HepG2 (cell line): ENCODE measurements around the gene CNOT1. TPM values are rescaled to one million over a fixed set of nuclear protein-coding genes. Genes with fewer than 3 reads are reported as not detected.

Source experiments
- ATAC-seq: fragments of 200-7000 bp; cut with Tn5 transposase; 3 replicates; pipeline ENCODE4 v1.9.1; 2020; ENCODE audit warnings: mild to moderate bottlenecking, moderate library complexity
- BruUV-seq: library from RNA; stranded (reverse); fragments of 400-500 nt; replicated peaks from 2 replicates; lab custom pipeline; 2021; lab: Mats Ljungman, UMichigan
- CTCF ChIA-PET: fragments of 300-600 bp; formaldehyde crosslinking; extraction: SDS; loops from one replicate; lab custom pipeline; 2021; ENCODE audit warnings: low total read pairs, inconsistent platforms, low intra/inter-chr PET ratio; lab: Yijun Ruan, JAX
- POLR2A ChIA-PET: fragments of 350-600 bp; sonication (Branson Sonifier 250); formaldehyde crosslinking; loops from one replicate; lab custom pipeline; 2020; ENCODE audit warnings: antibody characterized with exemption, inconsistent platforms; lab: Yijun Ruan, JAX
- DNase-seq: peaks from one replicate; pipeline ENCODE4 v3.0.0-alpha.2; 2015; ENCODE audit warnings: low spot score
- FAIRE-seq: peaks from 3 replicates; lab custom pipeline; 2011; peaks lifted over from hg19 to GRCh38; lab: Jason Lieb, UNC
- H2AFZ ChIP-seq: one replicate; pipeline ENCODE4 v1.6.1; 2011; ENCODE audit warnings: low read length, inconsistent platforms
- H3K27ac ChIP-seq: fragments of 300-600 bp; 3 replicates; pipeline ENCODE4 v1.8.0; 2011; ENCODE audit warnings: mixed run types, mild to moderate bottlenecking, mixed read lengths, low read length, inconsistent platforms; ENCODE audit not compliant: insufficient read depth; ENCODE audit errors: extremely low read length
- H3K27me3 ChIP-seq, 2 experiments: fragments of 200-600 bp in 1 of 2; 2 replicates in 1 of 2; 3 replicates in 1 of 2; pipeline versions ENCODE4 v1.6.0 to v1.8.0; 2011; ENCODE audit warnings: low read length in 2 of 2, mild to moderate bottlenecking in 2 of 2, moderate library complexity in 2 of 2, inconsistent platforms in 1 of 2; ENCODE audit not compliant: insufficient read depth in 2 of 2, control insufficient read depth in 1 of 2
- H3K36me3 ChIP-seq, 2 experiments: fragments of 200-600 bp in 1 of 2; replicated peaks in 1 of 2; 2 replicates in 1 of 2; 3 replicates in 1 of 2; pipeline versions ENCODE4 v1.5.1 to v1.8.0; 2011; ENCODE audit warnings: low read length in 2 of 2, inconsistent platforms in 1 of 2; ENCODE audit not compliant: insufficient read depth in 2 of 2, control insufficient read depth in 1 of 2
- H3K4me1 ChIP-seq: 2 replicates; pipeline ENCODE4 v1.5.1; 2012; ENCODE audit warnings: low read length, inconsistent platforms; ENCODE audit not compliant: insufficient read depth
- H3K4me2 ChIP-seq: 2 replicates; pipeline ENCODE4 v1.6.0; 2011; ENCODE audit warnings: low read depth, low read length, inconsistent platforms
- H3K4me3 ChIP-seq, 3 experiments: fragments of 200-600 bp in 1 of 3; sonication (generic), shearing (Covaris generic) in 1 of 3; replicated peaks in 1 of 3; 2 replicates each; pipeline ENCODE4 v1.5.1; 2011 to 2016; ENCODE audit warnings: low read length in 3 of 3, inconsistent platforms in 2 of 3, low read depth in 2 of 3, mild to moderate bottlenecking in 2 of 3, control low read depth in 1 of 3, mixed read lengths in 1 of 3; ENCODE audit not compliant: insufficient read depth in 1 of 3
- H3K79me2 ChIP-seq: one replicate; pipeline ENCODE4 v1.6.1; 2011; ENCODE audit warnings: low read length, inconsistent platforms; ENCODE audit not compliant: insufficient read depth
- H3K9ac ChIP-seq: 2 replicates; pipeline ENCODE4 v1.6.0; 2011; ENCODE audit warnings: mild to moderate bottlenecking, low read depth, low read length, inconsistent platforms; ENCODE audit not compliant: insufficient read depth
- H3K9me3 ChIP-seq: 2 replicates; pipeline ENCODE4 v1.5.1; 2012; ENCODE audit warnings: mild to moderate bottlenecking, low read length
- H4K20me1 ChIP-seq: 2 replicates; pipeline ENCODE4 v1.6.0; 2011; ENCODE audit warnings: inconsistent platforms, mild to moderate bottlenecking, low read length, moderate library complexity; ENCODE audit not compliant: insufficient read depth
- HNRNPUL1 ChIP-seq: fragments of 200-400 bp; formaldehyde crosslinking; IDR thresholded peaks from 2 replicates; pipeline ENCODE4 v1.6.1; 2017; ENCODE audit warnings: low read depth, mild to moderate bottlenecking, low read length, moderate library complexity
- NCOA5 ChIP-seq: sonication (generic); formaldehyde crosslinking; IDR thresholded peaks from 2 replicates; pipeline ENCODE4 v1.4.0; 2020; ENCODE audit warnings: missing genetic modification reagents
- NKX3-1 ChIP-seq: sonication (generic); formaldehyde crosslinking; IDR thresholded peaks from 2 replicates; pipeline ENCODE4 v1.5.0; 2020; ENCODE audit warnings: missing genetic modification reagents
- SIN3A ChIP-seq: IDR thresholded peaks from 2 replicates; pipeline ENCODE4 v1.6.1; 2011; ENCODE audit warnings: low read depth, mild to moderate bottlenecking, control low read depth, low read length, borderline replicate concordance
- SP140L ChIP-seq: sonication (generic); formaldehyde crosslinking; IDR thresholded peaks from 2 replicates; pipeline ENCODE4 v1.4.0; 2020; ENCODE audit warnings: missing genetic modification reagents, borderline replicate concordance
- SP2 ChIP-seq: sonication (generic); formaldehyde crosslinking; IDR thresholded peaks from 2 replicates; pipeline ENCODE4 v1.5.1; 2020; ENCODE audit warnings: mild to moderate bottlenecking, missing genetic modification reagents
- TBL1XR1 ChIP-seq: fragments of 150-350 bp; IDR thresholded peaks from 2 replicates; pipeline ENCODE4 v1.6.1; 2014; ENCODE audit warnings: borderline replicate concordance, low read length; ENCODE audit not compliant: partially characterized antibody
- ZKSCAN5 ChIP-seq: sonication (generic); formaldehyde crosslinking; IDR thresholded peaks from 2 replicates; pipeline ENCODE4 v1.5.1; 2020; ENCODE audit warnings: mild to moderate bottlenecking, missing genetic modification reagents
- ZNF230 ChIP-seq: sonication (generic); formaldehyde crosslinking; IDR thresholded peaks from 2 replicates; pipeline ENCODE4 v1.4.0; 2020; ENCODE audit warnings: mild to moderate bottlenecking, missing genetic modification reagents
- ZNF253 ChIP-seq: sonication (generic); formaldehyde crosslinking; IDR thresholded peaks from 2 replicates; pipeline ENCODE4 v1.8.0; 2022; ENCODE audit warnings: mild to moderate bottlenecking, missing genetic modification reagents, borderline replicate concordance
- ZNF766 ChIP-seq: sonication (generic); formaldehyde crosslinking; IDR thresholded peaks from 2 replicates; pipeline ENCODE4 v1.5.0; 2020; ENCODE audit warnings: missing genetic modification reagents, borderline replicate concordance
- WGBS: methylation state at CpG from one replicate; pipeline ENCODE4 v1.1.6; 2017; ENCODE audit warnings: low lambda C conversion rate; 5-methylcytosine and 5-hydroxymethylcytosine counted together
- in situ Hi-C: cut with HindIII; loops from 2 replicates; pipeline ENCODE4 v1.10.0; 2017; ENCODE audit warnings: low pct_unique_long_range_greater_than_20kb; ENCODE audit not compliant: extremely low pct_ligation_motif_present
- intact Hi-C: fragments of 100-400 bp; cut with micrococcal nuclease; formaldehyde crosslinking; loops from one replicate; pipeline ENCODE4 v1.10.0; 2022; ENCODE audit not compliant: unreplicated experiment
- polyA plus RNA-seq, 8 experiments: library from polyadenylated mRNA; depleted of rRNA in 3 of 8; stranded (reverse) in 7 of 8; unstranded in 1 of 8; fragments of >200 nt; fragmentation: Illumina TruSeq in 4 of 8; extraction: Trizol in 4 of 8; gene quantifications; 2 replicates each; pipeline versions ENCODE4 v1.2.1 to v1.2.3, GENCODE V29; 2011 to 2016; ENCODE audit warnings: low read depth in 4 of 8, missing spikeins in 1 of 8, mixed read lengths in 1 of 8; ENCODE audit not compliant: insufficient read depth in 1 of 8
- total RNA-seq, 5 experiments: library from RNA; depleted of rRNA; stranded (reverse); fragments of >200 nt; fragmentation: Illumina TruSeq; extraction: Trizol; gene quantifications; 2 replicates each; pipeline ENCODE4 v1.2.3, GENCODE V29; 2016; ENCODE audit warnings: low read depth in 1 of 5
- TF ChIP-seq, protein P1 (sequence below): sonication (generic); formaldehyde crosslinking; IDR thresholded peaks from 2 replicates; pipeline ENCODE4 v1.4.0; 2020; ENCODE audit warnings: missing genetic modification reagents
- TF ChIP-seq, protein P2 (sequence below): sonication (generic); formaldehyde crosslinking; IDR thresholded peaks from 2 replicates; pipeline ENCODE4 v1.4.0; 2020; ENCODE audit warnings: mild to moderate bottlenecking, missing genetic modification reagents

CNOT1 gene
- total and polyA plus RNA-seq, 2 of the 13 experiments (the other 11 are each of a cell fraction or from before 2014, with no cell fraction given), result 188 to 232 TPM

DNA sequence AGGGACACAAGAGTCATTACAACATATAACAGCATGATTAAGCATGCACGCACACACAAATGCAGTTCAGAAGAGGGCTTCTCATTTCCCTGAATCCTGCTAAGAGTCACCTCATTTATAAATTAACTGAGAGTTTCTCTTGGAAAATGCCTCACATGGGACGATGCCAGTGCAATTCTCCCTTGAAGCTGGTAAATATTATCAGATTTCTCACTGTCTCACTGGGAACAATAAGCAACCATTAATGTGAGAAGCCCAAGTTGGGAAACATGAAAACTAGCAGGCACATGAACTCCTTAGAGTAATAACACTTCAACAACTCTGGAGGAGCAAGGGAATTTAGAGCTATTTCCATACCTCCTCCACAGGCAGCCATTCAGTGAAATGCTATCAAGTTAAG, 87.9 kb downstream of the CNOT1 start:
- WGBS, result 97% methylated on average over 2 of the region's 2 CpGs
- 0 out of 2 replicates have a peak, but pooled peaks cover 3% of the 10 kb centered on the region for H4K20me1 ChIP-seq
- no peak overlapping the region for H3K4me2 ChIP-seq
- no peak for DNase-seq
- H3K27ac ChIP-seq, result no peak overlapping the region
- no peak for ATAC-seq
- TF ChIP-seq ZKSCAN5 (CRISPR knock-in tag) (no peak), SIN3A (no peak), HNRNPUL1 (no peak), NCOA5 (CRISPR knock-in tag) (no peak), NKX3-1 (CRISPR knock-in tag) (no peak)
- intact Hi-C loops (no loop called here), in situ Hi-C loops (no loop called here)
- ChIA-PET POLR2A (no interaction called here), CTCF (no interaction called here)
- no peak for FAIRE-seq
- peaks cover 42 to 96% of the 10 kb centered on the region in 2 experiments for H3K36me3 ChIP-seq
- H3K4me1 ChIP-seq, result no peaks in the 10 kb centered on the region
- no peaks in the 10 kb centered on the region for H3K79me2 ChIP-seq
- H3K9ac ChIP-seq, result no peak overlapping the region
- no peak overlapping the region for H2AFZ ChIP-seq
- no peaks in the 10 kb centered on the region for H3K27me3 ChIP-seq
- no peak overlapping the region for H3K4me3 ChIP-seq
- H3K9me3 ChIP-seq, result no peaks in the 10 kb centered on the region
- BruUV-seq, result no TSS peak

GRCh38 chr16:58537124-58537906, 92.3 kb downstream of the CNOT1 start:
- DNase-seq (no peak), FAIRE-seq (no peak), ATAC-seq (no peak; the same call in 2 of the 3 replicates)
- 91% methylated on average over 10 of the region's 10 CpGs for WGBS
- Histone ChIP-seq H3K27ac (no peak overlapping the region), H3K4me2 (no peak overlapping the region), H3K27me3 (no peaks in the 10 kb centered on the region), H3K4me1 (no peaks in the 10 kb centered on the region), H3K9ac (no peak overlapping the region), H3K36me3 (peaks cover 43 to 94% of the 10 kb centered on the region in 2 experiments), H3K79me2 (no peaks in the 10 kb centered on the region), H4K20me1 (no peaks in the 10 kb centered on the region), H2AFZ (no peak overlapping the region), H3K4me3 (no peak overlapping the region), H3K9me3 (no peaks in the 10 kb centered on the region)
- in situ Hi-C loops, result no loop called here
- CTCF ChIA-PET, result no interaction called here
- TF ChIP-seq TBL1XR1, result no peak
- TF ChIP-seq, protein P1, sequence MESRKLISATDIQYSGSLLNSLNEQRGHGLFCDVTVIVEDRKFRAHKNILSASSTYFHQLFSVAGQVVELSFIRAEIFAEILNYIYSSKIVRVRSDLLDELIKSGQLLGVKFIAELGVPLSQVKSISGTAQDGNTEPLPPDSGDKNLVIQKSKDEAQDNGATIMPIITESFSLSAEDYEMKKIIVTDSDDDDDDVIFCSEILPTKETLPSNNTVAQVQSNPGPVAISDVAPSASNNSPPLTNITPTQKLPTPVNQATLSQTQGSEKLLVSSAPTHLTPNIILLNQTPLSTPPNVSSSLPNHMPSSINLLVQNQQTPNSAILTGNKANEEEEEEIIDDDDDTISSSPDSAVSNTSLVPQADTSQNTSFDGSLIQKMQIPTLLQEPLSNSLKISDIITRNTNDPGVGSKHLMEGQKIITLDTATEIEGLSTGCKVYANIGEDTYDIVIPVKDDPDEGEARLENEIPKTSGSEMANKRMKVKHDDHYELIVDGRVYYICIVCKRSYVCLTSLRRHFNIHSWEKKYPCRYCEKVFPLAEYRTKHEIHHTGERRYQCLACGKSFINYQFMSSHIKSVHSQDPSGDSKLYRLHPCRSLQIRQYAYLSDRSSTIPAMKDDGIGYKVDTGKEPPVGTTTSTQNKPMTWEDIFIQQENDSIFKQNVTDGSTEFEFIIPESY, result no peak
- TF ChIP-seq SP2, result no peak
- no peak for TF ChIP-seq ZNF253 (CRISPR knock-in tag)
- TF ChIP-seq SP140L (CRISPR knock-in tag), result no peak
- no peak for TF ChIP-seq ZNF230
- TF ChIP-seq ZNF766 (CRISPR knock-in tag), result no peak
- TF ChIP-seq, protein P2, sequence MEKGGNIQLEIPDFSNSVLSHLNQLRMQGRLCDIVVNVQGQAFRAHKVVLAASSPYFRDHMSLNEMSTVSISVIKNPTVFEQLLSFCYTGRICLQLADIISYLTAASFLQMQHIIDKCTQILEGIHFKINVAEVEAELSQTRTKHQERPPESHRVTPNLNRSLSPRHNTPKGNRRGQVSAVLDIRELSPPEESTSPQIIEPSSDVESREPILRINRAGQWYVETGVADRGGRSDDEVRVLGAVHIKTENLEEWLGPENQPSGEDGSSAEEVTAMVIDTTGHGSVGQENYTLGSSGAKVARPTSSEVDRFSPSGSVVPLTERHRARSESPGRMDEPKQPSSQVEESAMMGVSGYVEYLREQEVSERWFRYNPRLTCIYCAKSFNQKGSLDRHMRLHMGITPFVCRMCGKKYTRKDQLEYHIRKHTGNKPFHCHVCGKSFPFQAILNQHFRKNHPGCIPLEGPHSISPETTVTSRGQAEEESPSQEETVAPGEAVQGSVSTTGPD (CRISPR knock-in tag), result no peak
- BruUV-seq, result no TSS peak
- POLR2A ChIA-PET, result no interaction called here
- intact Hi-C loops, result no loop called here
